MG63 (cell line): ENCODE measurements around the gene CXCL11. TPM values are rescaled to one million over a fixed set of nuclear protein-coding genes. Genes with fewer than 3 reads are reported as not detected.
"Not testable (repeated sequence)": the region's sequence is repeated elsewhere in the genome, so short reads cannot be mapped to it uniquely, and the experiment has no call there.

Experiments used
- DNase-seq: peaks from one replicate; pipeline ENCODE4 v3.0.0-alpha.2; 2020
- H3K27me3 ChIP-seq: fragments of 250-450 bp; sonication (Bioruptor Pico); 2 replicates; pipeline ENCODE4 v1.5.1; 2020; ENCODE audit warnings: mild to moderate bottlenecking, moderate library complexity
- H3K36me3 ChIP-seq: fragments of 250-450 bp; sonication (Bioruptor Pico); 2 replicates; pipeline ENCODE4 v1.5.1; 2020; ENCODE audit warnings: mild to moderate bottlenecking, moderate library complexity
- H3K4me3 ChIP-seq: fragments of 250-450 bp; sonication (Bioruptor Pico); 2 replicates; pipeline ENCODE4 v1.5.1; 2020; ENCODE audit warnings: mild to moderate bottlenecking, moderate library complexity
- H3K9me3 ChIP-seq: fragments of 250-450 bp; sonication (Bioruptor Pico); 2 replicates; pipeline ENCODE4 v1.5.1; 2020; ENCODE audit warnings: mild to moderate bottlenecking, moderate library complexity
- total RNA-seq: library from RNA; depleted of rRNA; stranded (reverse); fragments of >200 nt; shearing (Covaris generic); gene quantifications from 2 replicates; pipeline ENCODE4 v1.2.3, GENCODE V29; 2014; ENCODE audit warnings: low replicate concordance

Gene CXCL11
- total RNA-seq, 1 experiment from 2014 or later = 0.66 TPM

DNA sequence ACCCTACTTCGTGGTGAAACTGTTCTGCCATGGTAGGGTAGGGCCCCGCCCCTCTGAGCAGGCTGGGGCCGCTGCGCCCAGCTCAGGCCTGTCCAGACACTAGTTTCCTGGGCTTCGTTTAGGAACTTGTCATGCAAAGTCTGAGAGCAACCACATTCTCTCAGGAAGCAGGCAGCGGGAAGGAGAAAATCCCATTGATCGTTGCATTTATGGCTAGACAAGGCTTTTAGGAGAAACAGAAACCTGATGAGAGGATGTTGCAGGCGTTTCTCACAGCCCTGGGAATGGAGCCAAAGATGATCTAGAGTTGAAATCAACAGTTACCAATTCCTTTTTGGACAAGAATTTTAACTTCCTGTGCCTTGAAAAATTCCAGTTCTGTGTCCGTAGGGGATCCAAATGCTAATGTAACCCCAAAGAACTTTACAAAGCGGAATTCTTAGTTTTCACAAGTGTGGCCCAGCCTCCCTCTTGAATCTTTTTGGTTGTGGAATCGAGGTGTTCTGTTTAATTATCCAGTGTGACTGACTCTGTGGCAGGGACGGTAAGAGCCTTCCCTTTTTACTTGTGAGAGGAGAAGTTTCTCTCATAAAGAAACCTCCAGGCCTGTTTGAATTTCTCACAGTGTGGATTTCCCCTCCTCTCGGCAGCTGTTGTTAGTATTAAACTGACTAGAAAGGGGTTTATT lies 24.0 kb downstream of the CXCL11 start:
- H3K27me3 ChIP-seq = no peaks in the 10 kb centered on the region
- no peak overlapping the region for H3K4me3 ChIP-seq
- no peaks in the 10 kb centered on the region for H3K9me3 ChIP-seq
- peak; percentile 53 for DNase-seq
- H3K36me3 ChIP-seq = no peaks in the 10 kb centered on the region

- Histone ChIP-seq H3K4me3 (no peak overlapping the region), H3K36me3 (no peaks in the 10 kb centered on the region), H3K27me3 (no peaks in the 10 kb centered on the region), H3K9me3 (no peaks in the 10 kb centered on the region)
- DNase-seq = no peak
Measured at GRCh38 chr4:76011018-76011670, 24.7 kb downstream of the CXCL11 start.

DNA sequence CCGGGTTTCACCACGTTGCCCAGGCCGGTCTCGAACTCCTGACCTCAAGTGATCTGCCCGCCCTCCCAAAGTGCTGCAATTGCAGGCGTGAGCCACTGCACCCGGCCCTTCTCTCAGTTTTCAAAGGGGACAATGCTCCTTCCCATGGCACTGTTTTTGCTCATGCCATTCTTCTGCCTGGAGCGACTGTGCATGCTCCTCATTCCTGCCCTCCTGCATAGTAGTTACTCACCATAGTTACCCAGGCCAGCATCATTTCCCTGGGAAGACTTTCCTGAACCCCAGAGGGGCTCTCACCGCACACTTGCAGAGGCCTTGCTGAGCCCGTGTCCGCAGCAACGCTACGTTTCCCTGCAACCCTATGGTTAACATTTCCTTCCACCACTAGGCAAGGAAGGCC lies 25.3 kb downstream of the CXCL11 start:
- H3K9me3 ChIP-seq = no peaks in the 10 kb centered on the region
- no peaks in the 10 kb centered on the region for H3K27me3 ChIP-seq
- H3K4me3 ChIP-seq = no peak overlapping the region
- no peak for DNase-seq
- H3K36me3 ChIP-seq = no peaks in the 10 kb centered on the region

DNA sequence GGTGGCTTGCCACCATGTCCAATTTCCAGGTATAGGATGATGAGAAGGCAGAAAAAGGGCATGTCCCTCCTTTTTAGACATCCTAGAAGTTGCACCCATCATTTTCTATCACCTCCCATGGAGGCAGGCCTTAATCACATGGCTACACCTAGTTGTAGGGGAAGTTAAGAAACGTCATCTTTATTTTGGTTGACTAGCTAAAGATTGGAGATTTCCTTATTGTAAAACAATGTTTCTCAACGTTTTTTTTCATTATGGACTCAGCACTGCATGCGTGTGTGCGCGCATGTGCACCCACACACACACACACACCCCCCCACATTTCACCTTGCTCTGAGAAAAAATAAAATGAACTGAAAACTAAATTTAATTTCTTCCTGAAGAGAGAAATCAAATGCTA lies 26.6 kb downstream of the CXCL11 start:
- Histone ChIP-seq H3K9me3 (no peaks in the 10 kb centered on the region), H3K27me3 (no peaks in the 10 kb centered on the region), H3K4me3 (no peak overlapping the region), H3K36me3 (no peaks in the 10 kb centered on the region)
- DNase-seq = no peak

DNA sequence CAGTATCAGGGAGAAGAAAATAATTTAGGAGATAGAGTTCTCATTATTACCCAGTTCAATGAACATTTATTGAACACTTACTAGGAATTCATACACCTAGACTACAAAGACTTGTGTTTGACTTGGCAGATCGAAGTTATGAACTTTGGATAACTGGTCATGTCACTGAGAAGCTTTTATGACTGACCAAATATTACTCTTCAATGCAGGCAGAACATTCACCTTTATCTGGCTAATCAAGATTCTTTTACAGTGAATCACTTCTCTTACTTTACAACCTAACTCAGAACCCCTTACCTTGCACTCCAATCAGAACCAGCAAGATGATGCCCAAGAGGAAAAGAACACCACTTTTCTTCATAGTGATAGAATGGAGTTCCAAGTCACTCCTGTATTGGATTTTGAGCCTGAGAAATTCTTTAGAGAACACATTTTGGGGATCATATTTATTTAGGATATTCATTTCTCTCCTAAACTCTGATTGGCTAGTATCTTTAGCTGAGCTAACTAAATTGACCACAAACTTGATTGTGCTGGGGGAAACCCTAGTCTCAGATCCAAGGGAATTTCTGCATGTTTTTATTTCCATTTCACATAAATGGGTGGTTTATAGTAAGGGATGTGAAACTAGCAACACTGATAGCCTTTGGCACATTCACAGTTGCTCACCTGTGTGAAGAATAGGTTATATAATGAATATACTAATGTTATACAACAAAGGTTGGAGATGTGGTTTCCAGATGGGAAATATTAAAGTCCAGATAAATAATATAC lies 28.6 kb downstream of the CXCL11 start, which contains the start of gene CXCL9:
Gene CXCL9, minus strand, starts transcription at position 421 of the 774 bp plus-strand sequence. Its CDS starts 60 bp downstream, at position 361.
- no peaks in the 10 kb centered on the region for H3K9me3 ChIP-seq
- H3K4me3 ChIP-seq = no peak within 1 kb of the TSS
- no peak for DNase-seq
- no peaks in the 10 kb centered on the region for H3K27me3 ChIP-seq
- H3K36me3 ChIP-seq = no peaks in the 10 kb centered on the region

GRCh38 chr4:76003620-76004019 lies 32.2 kb downstream of the CXCL11 start:
- Histone ChIP-seq H3K27me3 (no peaks in the 10 kb centered on the region), H3K4me3 (no peak overlapping the region), H3K36me3 (no peaks in the 10 kb centered on the region), H3K9me3 (no peaks in the 10 kb centered on the region)
- no peak for DNase-seq

DNA sequence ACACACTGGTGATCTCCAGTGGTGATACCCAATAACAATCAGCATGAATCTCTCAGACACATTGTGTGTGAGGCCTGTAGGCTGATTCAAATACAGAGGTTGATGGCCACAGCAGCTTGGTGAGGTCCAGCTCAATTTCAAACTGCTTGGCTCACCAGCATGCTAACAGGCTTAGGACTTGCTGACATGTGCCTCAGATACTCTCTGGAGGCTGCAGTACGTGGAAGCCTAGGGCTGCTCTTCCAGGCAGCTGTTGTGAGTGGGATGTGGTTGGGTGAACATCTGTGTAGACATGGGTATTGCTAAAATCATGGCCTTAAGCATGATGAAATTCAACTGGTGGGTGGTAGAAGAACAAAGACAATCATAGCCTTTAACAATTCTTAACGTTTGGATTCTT lies 32.8 kb downstream of the CXCL11 start:
- Histone ChIP-seq H3K36me3 (no peaks in the 10 kb centered on the region), H3K27me3 (no peaks in the 10 kb centered on the region), H3K4me3 (no peak overlapping the region), H3K9me3 (no peaks in the 10 kb centered on the region)
- DNase-seq = no peak

GRCh38 chr4:76002176-76002575 lies 33.7 kb downstream of the CXCL11 start:
- Histone ChIP-seq H3K27me3 (no peaks in the 10 kb centered on the region), H3K9me3 (no peaks in the 10 kb centered on the region), H3K4me3 (no peak overlapping the region), H3K36me3 (no peaks in the 10 kb centered on the region)
- DNase-seq = no peak

GRCh38 chr4:76001700-76002099 lies 34.2 kb downstream of the CXCL11 start:
- Histone ChIP-seq H3K27me3 (no peaks in the 10 kb centered on the region), H3K36me3 (no peaks in the 10 kb centered on the region), H3K9me3 (no peaks in the 10 kb centered on the region), H3K4me3 (no peak overlapping the region)
- DNase-seq = no peak

- Histone ChIP-seq H3K4me3 (no peak overlapping the region), H3K9me3 (no peaks in the 10 kb centered on the region), H3K36me3 (no peaks in the 10 kb centered on the region), H3K27me3 (no peaks in the 10 kb centered on the region)
- DNase-seq = no peak
Measured at GRCh38 chr4:76000279-76000678, 35.6 kb downstream of the CXCL11 start.

- not testable (repeated sequence) for DNase-seq
Measured at GRCh38 chr4:75998525-75999147, 37.2 kb downstream of the CXCL11 start.

DNA sequence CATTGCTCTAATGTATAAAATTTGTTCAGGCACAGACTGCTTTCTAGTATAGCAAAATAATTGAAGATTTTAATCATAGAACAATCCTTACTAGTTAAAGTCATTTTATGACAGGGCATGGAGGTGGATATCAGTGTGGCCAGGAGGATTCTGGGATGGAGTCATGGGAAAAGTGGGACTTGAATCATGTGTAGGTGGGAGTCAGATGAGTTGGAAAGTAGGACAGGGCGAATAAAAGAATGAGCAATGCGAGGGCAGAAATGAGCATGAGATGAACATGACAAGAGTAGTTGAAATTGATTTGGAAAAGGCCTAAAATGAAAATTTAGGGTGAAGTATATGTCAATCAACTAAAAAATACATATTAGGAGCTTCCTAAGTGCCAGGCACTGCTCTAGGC lies 37.9 kb downstream of the CXCL11 start:
- no peak overlapping the region for H3K4me3 ChIP-seq
- H3K9me3 ChIP-seq = no peaks in the 10 kb centered on the region
- DNase-seq = no peak
- H3K27me3 ChIP-seq = no peaks in the 10 kb centered on the region
- no peaks in the 10 kb centered on the region for H3K36me3 ChIP-seq

More at GRCh38 chr4:75998525-75999147, 37.2 kb downstream of the CXCL11 start:
- not testable (repeated sequence) for H3K4me3 ChIP-seq, H3K27me3 ChIP-seq, H3K9me3 ChIP-seq, H3K36me3 ChIP-seq

GRCh38 chr4:75997081-75997480 lies 38.8 kb downstream of the CXCL11 start:
- no peak for DNase-seq
- no peak overlapping the region for H3K4me3 ChIP-seq
- no peaks in the 10 kb centered on the region for H3K9me3 ChIP-seq
- H3K36me3 ChIP-seq = no peaks in the 10 kb centered on the region
- H3K27me3 ChIP-seq = no peaks in the 10 kb centered on the region

DNA sequence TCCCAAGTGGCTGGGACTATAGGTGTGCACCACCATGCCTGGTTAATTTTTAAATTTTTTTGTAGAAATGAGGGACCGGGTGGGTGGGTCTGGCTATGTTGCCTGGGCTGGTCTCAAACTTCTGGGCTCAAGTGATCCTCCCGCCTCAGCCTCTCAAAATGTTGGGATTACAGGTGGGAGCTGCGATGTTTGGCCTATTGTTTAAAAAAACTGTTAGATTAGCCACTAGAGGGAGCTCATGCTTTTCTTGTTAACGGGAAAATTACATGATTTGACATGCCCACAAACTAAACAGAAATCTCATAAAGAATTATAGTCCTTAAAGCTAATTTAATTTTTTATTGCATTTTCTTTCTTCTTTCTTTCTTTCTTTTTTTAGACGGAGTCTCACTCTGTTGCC lies 40.1 kb downstream of the CXCL11 start:
- Histone ChIP-seq H3K4me3 (no peak overlapping the region), H3K36me3 (no peaks in the 10 kb centered on the region), H3K27me3 (no peaks in the 10 kb centered on the region), H3K9me3 (no peaks in the 10 kb centered on the region)
- no peak for DNase-seq

DNA sequence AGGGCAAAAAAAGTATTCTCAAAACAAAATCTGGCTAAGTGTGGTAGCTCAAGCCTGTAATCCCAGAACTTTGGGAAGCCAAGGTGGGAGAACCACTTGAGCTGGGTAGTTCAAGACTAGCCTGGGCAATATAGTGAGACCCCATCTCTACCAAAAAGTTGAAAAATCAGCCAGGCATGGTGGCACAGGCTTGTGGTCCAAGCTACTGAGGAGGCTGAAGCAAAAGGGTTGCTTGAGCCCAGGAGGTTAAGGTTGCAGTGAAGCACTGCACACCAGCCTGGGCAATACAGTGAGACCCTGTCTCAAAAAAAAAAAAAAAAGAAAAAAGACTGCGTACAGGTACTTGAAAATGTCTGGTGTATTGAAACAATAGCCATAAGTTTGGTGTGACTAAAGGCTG lies 43.4 kb downstream of the CXCL11 start:
- Histone ChIP-seq H3K9me3 (no peaks in the 10 kb centered on the region), H3K36me3 (no peaks in the 10 kb centered on the region), H3K4me3 (no peak overlapping the region), H3K27me3 (no peaks in the 10 kb centered on the region)
- no peak for DNase-seq

- no peaks in the 10 kb centered on the region for H3K9me3 ChIP-seq
- no peak for DNase-seq
- no peaks in the 10 kb centered on the region for H3K27me3 ChIP-seq
- H3K36me3 ChIP-seq = no peaks in the 10 kb centered on the region
- H3K4me3 ChIP-seq = peak overlapping the region; percentile 85
Measured at GRCh38 chr4:75989846-75990528, 45.9 kb downstream of the CXCL11 start.

DNA sequence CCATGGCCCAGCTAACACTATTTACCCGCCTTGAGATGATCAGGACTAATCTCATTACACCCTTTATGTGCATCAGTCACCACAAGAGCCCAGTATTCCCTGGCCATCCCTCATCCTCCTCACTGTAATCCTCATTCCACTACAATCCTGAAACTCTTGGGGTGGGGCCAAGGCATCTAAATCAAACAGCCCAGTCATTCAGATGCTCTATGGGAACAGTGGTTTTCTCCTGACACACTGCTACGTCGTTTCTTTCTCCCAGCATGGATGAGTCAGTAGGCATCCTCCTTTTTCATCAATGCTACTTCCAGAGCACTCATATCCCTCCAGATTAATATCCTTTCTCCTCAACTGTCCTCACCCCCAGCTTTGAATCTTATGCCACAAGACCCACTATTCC lies 50.8 kb downstream of the CXCL11 start:
- no peaks in the 10 kb centered on the region for H3K27me3 ChIP-seq
- H3K9me3 ChIP-seq = no peaks in the 10 kb centered on the region
- no peak overlapping the region for H3K4me3 ChIP-seq
- peak; percentile 21 for DNase-seq
- H3K36me3 ChIP-seq = peaks cover 8% of the 10 kb centered on the region
